Astrocyte (in vitro differentiated cells and primary cell): ENCODE results near the gene TENM4.

Experiments
- EZH2 ChIP-seq: IDR thresholded peaks from 2 replicates; pipeline ENCODE4 v1.6.1; 2012; ENCODE audit warnings: mild to moderate bottlenecking, low read length, inconsistent platforms; ENCODE audit not compliant: insufficient read depth
- TF ChIP-seq, protein P1 (sequence below): IDR thresholded peaks from 2 replicates; pipeline ENCODE4 v1.5.1; 2011; ENCODE audit warnings: low read depth, mild to moderate bottlenecking, inconsistent platforms, low read length, moderate library complexity; ENCODE audit not compliant: insufficient read depth

DNA sequence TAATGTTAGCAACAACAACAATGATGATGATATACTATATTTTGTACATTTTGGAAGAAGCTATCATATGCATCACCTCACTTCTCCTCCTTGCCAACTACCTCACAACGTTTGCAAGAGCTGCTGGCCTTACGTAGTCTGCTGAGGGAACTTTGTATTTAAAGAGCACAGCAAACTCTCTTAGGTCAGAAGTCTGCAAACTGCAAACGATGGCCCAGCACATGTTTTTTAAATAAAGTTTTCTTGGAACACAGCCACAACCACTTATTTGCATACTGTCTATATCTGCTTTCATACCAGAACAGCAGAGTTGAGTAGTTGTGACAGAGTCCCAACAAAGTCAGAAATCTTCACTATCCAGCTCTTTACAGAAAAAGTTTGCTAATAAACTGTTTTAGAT lies 261.7 kb downstream of the TENM4 start:
- TF ChIP-seq, protein P1, sequence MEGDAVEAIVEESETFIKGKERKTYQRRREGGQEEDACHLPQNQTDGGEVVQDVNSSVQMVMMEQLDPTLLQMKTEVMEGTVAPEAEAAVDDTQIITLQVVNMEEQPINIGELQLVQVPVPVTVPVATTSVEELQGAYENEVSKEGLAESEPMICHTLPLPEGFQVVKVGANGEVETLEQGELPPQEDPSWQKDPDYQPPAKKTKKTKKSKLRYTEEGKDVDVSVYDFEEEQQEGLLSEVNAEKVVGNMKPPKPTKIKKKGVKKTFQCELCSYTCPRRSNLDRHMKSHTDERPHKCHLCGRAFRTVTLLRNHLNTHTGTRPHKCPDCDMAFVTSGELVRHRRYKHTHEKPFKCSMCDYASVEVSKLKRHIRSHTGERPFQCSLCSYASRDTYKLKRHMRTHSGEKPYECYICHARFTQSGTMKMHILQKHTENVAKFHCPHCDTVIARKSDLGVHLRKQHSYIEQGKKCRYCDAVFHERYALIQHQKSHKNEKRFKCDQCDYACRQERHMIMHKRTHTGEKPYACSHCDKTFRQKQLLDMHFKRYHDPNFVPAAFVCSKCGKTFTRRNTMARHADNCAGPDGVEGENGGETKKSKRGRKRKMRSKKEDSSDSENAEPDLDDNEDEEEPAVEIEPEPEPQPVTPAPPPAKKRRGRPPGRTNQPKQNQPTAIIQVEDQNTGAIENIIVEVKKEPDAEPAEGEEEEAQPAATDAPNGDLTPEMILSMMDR, result no peak
- no peak for TF ChIP-seq EZH2
